GM12865 (cell line): Measurements from ENCODE around the gene QSOX2.

ENCODE experiments used
- DNase-seq: peaks from one replicate; pipeline ENCODE4 v3.0.0; 2010; ENCODE audit warnings: low read depth
- H3K4me3 ChIP-seq: 2 replicates; pipeline ENCODE4 v1.5.1; 2011; ENCODE audit warnings: mild to moderate bottlenecking, low read depth, low read length, control low read depth
- TF ChIP-seq, protein P1 (sequence below): IDR thresholded peaks from 2 replicates; pipeline ENCODE4 v1.5.1; 2011; ENCODE audit warnings: low read length, control low read depth, low read depth, inconsistent platforms; ENCODE audit not compliant: insufficient read depth; ENCODE audit errors: missing control alignments

Gene QSOX2

DNA sequence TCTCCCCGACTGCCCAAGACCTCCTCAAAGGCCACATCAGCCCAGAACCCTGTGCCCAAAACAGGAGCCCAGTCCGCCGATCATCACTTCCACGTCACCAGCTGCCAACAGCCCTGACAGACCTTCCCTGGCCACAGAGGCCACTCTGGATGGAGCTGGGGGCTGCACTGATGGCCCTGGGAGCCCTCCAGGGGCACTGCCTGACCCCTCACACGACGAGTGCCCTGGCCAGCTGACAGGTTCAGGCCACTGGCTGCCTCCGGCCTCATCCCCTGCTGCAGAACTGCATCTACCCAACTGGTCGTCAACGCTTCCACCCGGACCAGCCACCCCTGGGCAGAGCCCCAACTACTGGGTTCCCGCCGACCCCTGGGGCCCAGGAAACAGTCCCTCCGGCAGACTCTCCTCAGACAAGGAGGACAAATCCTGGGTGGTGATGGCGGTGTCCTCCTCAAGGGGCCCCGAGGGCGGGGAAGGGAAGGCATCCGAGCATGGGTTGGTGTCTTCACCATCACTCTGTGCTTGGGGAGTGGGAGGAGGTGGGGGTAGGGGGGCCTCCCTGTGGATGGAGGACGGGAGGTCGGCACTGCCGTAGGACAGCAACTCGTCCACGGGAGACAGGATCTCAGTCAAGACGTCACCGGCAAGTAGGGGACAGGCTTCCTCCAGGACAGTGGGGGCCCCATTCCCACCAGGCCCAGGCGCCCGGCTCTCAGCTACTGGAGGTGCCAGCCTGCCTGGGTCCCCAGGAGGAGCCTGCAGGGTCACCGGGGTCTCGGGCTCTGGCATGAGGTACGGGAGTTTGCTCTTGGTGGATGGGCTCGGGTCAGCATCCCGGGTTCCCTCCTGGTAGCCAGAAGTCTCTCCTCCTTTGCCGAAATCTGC is 7.9 kb upstream of the QSOX2 start:
- TF ChIP-seq, protein P1, sequence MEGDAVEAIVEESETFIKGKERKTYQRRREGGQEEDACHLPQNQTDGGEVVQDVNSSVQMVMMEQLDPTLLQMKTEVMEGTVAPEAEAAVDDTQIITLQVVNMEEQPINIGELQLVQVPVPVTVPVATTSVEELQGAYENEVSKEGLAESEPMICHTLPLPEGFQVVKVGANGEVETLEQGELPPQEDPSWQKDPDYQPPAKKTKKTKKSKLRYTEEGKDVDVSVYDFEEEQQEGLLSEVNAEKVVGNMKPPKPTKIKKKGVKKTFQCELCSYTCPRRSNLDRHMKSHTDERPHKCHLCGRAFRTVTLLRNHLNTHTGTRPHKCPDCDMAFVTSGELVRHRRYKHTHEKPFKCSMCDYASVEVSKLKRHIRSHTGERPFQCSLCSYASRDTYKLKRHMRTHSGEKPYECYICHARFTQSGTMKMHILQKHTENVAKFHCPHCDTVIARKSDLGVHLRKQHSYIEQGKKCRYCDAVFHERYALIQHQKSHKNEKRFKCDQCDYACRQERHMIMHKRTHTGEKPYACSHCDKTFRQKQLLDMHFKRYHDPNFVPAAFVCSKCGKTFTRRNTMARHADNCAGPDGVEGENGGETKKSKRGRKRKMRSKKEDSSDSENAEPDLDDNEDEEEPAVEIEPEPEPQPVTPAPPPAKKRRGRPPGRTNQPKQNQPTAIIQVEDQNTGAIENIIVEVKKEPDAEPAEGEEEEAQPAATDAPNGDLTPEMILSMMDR, result no peak
- DNase-seq, result no peak

DNA sequence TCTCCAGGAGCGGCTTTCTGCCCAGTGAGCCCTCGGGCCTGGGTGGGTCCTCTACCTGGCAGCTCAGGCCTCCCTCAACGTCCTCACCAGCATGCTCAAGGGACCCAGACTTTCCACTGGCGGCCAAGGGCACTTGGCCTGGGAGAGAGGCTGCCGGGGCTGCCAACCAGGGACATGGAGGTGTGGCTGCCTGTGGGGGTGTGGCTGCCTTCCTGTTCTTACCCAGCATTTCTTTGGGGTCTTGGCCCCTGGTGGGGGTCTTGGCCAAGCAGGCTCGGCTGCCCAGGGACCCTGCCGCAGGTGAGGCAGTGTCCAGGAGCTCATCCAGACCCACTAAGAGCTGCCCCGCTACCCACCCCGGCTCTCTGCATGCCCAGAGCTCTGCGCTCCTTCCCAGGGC is 7.2 kb upstream of the QSOX2 start:
- H3K4me3 ChIP-seq, result no peak overlapping the region
- TF ChIP-seq, protein P1, result no peak
- no peak for DNase-seq

More for the DNA sequence above, 7.9 kb upstream of the QSOX2 start:
- no peak overlapping the region for H3K4me3 ChIP-seq

DNA sequence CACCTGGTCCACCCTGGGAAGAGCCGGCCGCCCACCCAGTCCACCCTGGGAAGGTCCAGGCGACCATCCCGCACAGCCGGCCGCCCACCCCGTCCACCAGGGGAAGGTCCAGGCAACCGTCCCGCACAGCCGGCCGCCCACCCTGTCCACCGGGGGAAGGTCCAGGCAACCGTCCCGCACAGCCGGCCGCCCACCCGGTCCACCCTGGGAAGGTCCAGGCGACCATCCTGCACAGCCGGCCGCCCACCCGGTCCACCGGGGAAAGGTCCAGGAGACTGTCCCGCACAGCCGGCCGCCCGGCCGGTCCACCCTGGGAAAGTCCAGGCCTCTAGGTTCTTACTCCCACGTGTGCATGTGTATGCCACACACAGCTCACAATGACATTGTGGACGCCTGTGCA is 6.7 kb upstream of the QSOX2 start:
- no peak for DNase-seq
- TF ChIP-seq, protein P1, result no peak
- H3K4me3 ChIP-seq, result no peak overlapping the region

DNA sequence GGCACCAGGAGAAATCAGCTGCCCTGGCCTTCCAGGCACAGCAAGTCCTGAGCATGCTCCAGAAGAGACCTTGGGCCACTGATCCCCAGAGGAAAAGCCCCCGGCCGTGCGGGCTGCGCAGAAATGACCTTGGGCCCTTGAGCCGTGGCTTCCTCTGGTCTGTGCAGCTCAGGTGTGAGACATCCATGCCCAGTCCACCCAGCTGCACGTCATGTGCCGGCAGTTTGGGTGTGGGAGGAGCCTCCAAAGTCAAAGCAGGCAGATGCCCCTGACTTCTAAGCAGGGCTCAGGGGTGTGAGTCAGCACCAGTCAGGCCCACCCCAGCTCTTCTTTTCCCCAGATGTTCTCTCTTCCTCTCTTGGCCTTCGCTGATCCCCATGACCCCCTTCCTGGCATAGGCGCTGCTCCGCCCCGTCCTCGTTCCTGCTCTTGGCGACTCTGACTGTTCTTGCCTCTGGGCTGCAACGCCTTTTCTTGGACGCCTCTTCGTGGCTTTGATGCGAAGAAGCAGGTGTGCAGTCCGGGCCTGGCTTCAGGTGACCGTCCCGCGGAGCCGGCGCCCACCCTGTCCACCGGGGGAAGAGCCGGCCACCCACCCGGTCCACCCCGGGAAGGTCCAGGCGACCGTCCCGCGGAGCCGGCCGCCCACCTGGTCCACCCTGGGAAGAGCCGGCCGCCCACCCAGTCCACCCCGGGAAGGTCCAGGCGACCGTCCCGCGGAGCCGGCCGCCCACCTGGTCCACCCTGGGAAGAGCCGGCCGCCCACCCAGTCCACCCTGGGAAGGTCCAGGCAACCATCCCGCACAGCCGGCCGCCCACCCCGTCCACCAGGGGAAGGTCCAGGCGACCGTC is 5.9 kb upstream of the QSOX2 start:
- TF ChIP-seq, protein P1, result no peak
- DNase-seq, result no peak
- no peak overlapping the region for H3K4me3 ChIP-seq

DNA sequence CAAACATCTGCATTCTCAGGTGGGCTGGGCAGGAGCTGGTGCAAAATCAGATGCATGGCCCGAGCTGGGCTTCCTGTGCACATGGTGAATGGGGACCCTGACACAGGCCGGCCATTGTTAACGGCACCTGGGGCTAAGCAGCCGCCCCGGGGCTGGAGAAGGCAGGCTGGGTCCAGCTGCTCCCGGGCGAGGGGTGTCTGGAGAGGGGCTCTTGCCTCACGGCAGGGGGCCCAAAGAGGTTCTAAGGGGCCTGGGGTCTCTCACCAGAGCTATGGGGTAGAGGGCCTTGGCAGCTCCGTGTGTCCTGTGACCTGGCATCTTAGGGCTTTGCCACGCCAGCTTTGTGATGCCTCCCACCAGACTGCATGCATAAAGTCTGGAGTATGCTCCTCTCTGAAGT is 5.1 kb upstream of the QSOX2 start:
- TF ChIP-seq, protein P1, result no peak
- H3K4me3 ChIP-seq, result no peak overlapping the region
- DNase-seq, result no peak

DNA sequence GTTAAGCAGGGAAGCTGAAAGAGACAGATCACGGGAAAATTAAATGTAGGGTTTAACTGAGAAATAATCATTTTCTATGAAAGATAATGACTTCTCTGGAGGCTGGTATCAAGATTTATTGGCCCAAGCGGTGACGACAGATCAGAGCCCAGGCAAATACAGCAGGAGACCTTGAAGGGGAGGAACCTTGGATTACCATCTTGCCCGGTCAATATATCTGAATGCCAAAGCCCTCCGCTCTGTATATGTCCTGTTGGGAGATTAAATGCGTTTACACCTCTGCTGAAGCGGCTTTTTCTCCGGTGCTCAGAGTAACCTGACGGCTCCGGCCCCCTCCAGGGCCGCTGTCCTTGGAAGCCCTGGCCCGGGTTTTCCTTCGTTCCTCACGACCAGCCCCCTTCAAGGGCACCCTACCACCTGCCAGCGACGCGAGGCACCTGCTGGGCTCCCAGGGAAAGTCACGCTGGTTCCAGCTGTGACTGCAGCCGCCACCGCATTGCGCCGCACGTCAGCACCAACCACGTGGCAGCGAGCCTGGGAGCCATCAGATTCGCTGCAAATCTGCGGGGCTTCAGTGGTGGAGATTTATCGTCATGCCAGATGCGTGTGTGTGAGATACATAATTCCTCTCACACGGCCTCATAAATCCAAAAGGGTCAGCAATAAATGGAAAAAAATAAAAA is 4.4 kb upstream of the QSOX2 start:
- TF ChIP-seq, protein P1, result no peak
- DNase-seq, result no peak
- no peak overlapping the region for H3K4me3 ChIP-seq
